ENCODE results near the gene VPS37B.

The VPS37B gene

DNA sequence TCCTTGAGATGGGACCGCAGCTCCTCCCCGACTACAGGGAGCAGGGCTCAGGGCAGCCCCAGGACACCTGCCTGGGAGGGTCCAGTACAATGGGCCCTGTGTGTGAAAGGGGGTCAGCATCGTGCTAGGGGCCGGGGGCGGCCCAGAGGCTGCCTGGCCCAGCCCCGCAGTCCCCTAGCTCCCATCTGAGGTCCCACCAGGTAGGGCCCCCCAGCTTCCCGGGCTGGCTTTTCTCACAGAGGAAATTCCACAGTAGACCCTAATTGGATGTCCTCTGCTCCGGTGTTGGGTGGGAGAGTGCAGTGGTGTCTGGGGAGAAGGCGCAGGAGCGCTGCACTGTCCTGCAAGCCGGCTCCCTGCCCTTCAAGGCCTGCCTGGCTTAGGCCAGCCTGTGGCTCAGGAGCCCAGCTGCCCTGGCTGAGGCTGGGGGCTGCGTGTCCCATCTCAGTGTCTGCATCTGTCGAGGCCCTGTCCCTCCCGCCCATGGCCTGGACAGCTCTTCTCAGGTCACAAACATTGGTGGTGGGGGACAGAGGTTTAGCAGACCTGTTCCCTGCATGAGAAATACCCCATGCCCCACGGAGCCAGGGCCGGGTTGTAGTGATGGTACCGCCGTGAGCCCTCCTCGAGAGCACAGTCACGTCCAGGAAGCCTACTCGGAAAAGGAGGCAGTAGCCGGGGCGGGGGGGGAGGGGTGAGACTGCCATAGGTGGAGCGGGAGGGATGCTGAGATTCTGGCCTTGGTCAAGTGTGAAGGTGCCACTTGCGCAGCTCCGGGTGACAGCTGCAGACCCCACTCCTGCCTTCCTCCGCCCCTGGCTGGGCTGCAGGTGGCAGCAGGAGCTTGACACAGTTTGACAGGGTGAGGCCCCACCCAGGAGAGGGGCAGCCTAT is 49.1 kb downstream of the VPS37B start:
- Histone ChIP-seq H2AFZ (ENCODE audit: low read depth, low read length) (no peak overlapping the region), H3K36me3 (ENCODE audit: insufficient read depth, low read length) (peaks cover 7% of the 10 kb centered on the region), H3K27me3 (ENCODE audit: insufficient read depth, low read length) (no peaks in the 10 kb centered on the region), H3K4me1 (ENCODE audit: insufficient read depth, low read length) (peaks cover 13% of the 10 kb centered on the region), H3K9me3 (ENCODE audit: low read length) (no peaks in the 10 kb centered on the region), H3K4me3 (ENCODE audit: low read length) (no peak overlapping the region)

DNA sequence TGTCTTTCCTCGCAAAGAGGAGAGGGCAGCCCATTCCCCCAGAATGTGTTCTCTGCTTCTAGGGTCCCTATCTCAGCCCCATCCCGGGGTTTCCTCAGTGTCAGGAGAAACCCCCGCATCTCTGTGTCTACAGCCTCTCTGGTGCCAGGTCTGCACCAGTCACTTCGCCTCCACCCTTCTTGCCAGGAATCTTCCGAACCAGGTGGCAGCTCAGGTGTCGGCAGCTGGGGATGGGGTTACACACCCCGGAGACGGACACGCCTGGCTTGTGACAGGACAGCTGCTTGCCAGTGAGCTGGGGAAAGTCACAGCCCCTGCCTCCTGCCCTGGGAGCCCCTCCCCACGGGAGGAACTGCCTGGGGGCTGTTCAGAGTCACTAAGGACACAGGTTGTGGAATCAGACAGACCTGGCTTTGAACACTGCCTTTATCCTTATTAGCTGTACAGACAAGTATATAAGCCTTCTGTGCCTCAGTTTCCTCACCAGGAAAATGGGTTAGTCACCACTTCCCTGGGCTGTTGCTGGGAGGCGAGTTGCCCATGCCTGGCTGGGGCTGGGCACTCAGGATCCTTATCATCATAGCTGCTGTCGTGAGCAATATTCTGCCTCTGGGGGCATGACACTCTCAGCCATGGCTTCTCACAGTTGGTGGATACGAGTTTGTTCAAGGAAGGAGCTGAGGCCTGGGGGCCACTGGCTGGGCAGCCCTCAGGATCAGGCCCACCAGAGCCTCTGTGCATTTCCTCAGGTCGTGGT is 49.9 kb downstream of the VPS37B start:
- no peak overlapping the region for H3K4me3 ChIP-seq (ENCODE audit: low read length)
- H3K9me3 ChIP-seq (ENCODE audit: low read length): no peaks in the 10 kb centered on the region
- H3K4me1 ChIP-seq (ENCODE audit: insufficient read depth, low read length): peaks cover 20% of the 10 kb centered on the region
- H2AFZ ChIP-seq (ENCODE audit: low read depth, low read length): no peak overlapping the region
- H3K27me3 ChIP-seq (ENCODE audit: insufficient read depth, low read length): no peaks in the 10 kb centered on the region
- H3K36me3 ChIP-seq (ENCODE audit: insufficient read depth, low read length): peaks cover 6% of the 10 kb centered on the region

DNA sequence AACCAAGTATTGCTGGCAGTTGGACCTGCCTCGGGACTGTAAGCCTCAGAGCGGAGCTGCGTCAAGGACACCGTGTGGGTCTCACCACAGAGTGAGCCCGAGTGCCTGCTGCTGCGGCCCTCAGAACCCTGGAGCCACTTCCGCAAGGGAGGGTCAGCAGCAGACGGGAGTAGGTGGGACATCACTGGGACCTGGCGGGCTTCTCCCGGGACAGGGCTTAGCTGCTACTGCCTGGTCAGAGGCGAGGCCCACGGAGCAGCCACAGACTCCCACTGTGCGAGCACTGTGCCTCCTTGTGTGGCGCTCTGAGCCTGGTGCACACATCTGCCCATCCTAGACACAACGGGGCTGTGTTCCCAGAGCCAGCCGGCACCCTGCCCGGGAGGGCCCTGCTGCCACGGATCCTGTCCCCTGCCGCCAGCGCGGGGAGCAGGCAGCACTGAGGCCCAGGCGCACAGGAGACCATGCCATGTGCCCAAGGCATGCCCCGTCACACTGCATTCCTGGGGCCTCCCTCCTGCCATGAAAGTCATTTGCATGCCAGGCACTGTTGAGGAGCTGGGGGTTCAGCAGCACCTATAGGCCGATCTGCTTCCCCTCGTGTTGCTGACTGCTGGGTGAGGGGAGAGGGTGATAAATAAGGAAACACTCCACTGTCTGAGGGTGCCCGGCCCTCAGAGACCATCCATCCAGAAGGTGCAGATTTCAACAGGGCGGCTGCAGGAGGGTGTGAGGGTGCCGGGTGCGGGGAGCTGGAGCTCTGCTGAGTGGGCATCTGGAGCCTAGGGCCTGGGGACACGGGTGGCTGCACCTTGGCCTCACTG is 50.7 kb downstream of the VPS37B start:
- no peaks in the 10 kb centered on the region for H3K9me3 ChIP-seq (ENCODE audit: low read length)
- H2AFZ ChIP-seq (ENCODE audit: low read depth, low read length): no peak overlapping the region
- peaks cover 26% of the 10 kb centered on the region for H3K4me1 ChIP-seq (ENCODE audit: insufficient read depth, low read length)
- no peaks in the 10 kb centered on the region for H3K27me3 ChIP-seq (ENCODE audit: insufficient read depth, low read length)
- peaks cover 2% of the 10 kb centered on the region for H3K36me3 ChIP-seq (ENCODE audit: insufficient read depth, low read length)
- no peak overlapping the region for H3K4me3 ChIP-seq (ENCODE audit: low read length)

DNA sequence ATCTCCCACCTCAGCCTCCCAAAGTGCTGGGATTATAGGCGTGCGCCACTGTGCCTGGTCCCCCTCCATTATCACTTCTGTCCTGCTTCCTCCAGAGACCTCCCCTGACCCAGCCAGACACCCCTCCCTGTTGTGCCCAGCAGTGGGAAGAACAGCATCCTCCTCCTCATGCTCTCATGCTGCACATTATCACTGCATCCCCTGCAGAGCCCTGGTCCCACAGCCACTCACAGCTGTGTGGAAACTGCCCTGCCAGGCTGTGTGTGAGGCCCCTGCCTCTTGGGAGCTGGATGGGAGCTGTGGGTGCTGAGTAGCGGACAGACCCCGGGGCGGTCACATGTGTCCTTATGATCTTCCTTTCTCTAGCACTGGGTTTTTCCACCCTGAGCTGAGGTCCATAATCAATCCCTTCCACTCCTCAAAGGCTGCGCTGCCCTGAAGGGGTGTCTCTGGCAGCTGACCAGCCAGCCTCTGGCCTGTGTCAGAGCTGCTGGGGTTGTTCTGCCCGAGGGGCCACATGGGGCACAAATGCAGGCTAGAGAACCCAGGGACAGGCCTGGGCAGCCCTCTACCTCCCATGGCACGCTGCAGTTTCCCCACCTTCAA is 51.5 kb downstream of the VPS37B start:
- Histone ChIP-seq H3K4me3 (ENCODE audit: low read length) (no peak overlapping the region), H3K27me3 (ENCODE audit: insufficient read depth, low read length) (no peaks in the 10 kb centered on the region), H3K36me3 (ENCODE audit: insufficient read depth, low read length) (peaks cover 5% of the 10 kb centered on the region), H3K4me1 (ENCODE audit: insufficient read depth, low read length) (peaks cover 26% of the 10 kb centered on the region), H2AFZ (ENCODE audit: low read depth, low read length) (no peak overlapping the region), H3K9me3 (ENCODE audit: low read length) (no peaks in the 10 kb centered on the region)

DNA sequence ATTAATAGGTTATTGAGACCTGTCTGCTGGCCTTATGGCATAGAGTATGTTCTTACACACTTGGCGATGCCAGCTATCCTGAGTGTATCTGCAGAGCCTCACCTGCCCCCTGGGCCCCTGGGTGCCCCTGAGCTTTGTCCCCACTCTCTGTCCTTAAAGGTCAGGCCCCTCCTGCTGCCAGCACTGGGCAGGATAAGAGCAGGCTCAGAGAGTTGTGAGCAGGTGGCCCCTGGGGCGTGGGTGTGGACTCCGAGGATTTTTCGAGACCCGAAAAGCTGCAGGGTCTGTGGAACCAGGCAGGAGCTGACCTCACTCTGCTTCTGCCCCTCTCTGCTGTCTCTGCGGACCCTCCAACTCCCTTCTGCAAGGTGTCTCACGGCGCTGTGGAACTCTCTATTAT is 52.5 kb downstream of the VPS37B start:
- Histone ChIP-seq H3K27me3 (ENCODE audit: insufficient read depth, low read length) (no peaks in the 10 kb centered on the region), H3K4me1 (ENCODE audit: insufficient read depth, low read length) (peaks cover 26% of the 10 kb centered on the region)

DNA sequence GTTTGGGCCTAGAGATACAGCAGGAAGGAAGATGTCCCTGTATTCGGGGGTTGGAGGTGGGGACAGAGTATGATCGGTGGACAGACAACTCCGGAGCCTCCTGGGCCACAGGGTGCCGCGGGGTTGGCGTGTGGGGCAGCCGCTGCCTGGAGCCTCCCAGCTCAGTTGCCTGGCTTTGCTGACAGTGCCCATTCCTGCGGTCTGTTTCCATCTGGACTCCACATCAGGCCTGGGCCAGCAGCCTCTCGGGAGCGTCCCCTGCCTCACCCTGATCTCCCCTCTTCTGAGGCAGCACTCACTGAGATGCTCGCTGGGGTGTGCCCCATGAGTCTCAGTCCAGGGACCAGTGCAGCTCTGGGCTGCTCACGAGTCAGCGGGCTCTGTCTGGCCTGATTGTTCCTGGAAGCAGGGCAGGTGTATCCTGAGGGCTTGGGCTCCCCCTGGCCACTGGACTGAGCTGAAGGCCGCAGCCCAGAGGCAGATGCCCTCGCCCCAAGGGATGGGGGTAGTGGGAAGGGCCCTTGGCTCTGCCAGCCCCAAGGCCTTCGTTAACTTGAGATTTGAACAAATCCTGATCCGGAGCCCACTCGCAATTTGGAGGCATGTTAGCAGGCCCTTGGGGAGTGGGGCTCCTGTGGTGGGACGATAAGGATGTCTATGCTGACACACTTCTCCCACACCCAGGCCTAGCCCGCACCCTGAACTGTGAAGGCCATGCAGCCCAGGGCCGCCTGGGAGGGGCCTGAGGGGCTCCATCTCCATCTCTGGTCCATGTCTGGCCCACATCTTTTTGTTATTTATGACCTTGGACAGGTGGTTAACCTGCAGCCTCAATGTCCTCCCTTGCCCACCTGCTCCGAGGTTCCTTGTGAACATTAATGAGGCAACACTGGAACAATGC is 53.2 kb downstream of the VPS37B start:
- H3K36me3 ChIP-seq (ENCODE audit: insufficient read depth, low read length): peaks cover 4% of the 10 kb centered on the region
- no peaks in the 10 kb centered on the region for H3K9me3 ChIP-seq (ENCODE audit: low read length)
- H3K4me1 ChIP-seq (ENCODE audit: insufficient read depth, low read length): peaks cover 29% of the 10 kb centered on the region
- no peaks in the 10 kb centered on the region for H3K27me3 ChIP-seq (ENCODE audit: insufficient read depth, low read length)
- no peak overlapping the region for H2AFZ ChIP-seq (ENCODE audit: low read depth, low read length)
- H3K4me3 ChIP-seq (ENCODE audit: low read length): no peak overlapping the region

More for the DNA sequence above, 52.5 kb downstream of the VPS37B start:
- H3K4me3 ChIP-seq (ENCODE audit: low read length): no peak overlapping the region
- H2AFZ ChIP-seq (ENCODE audit: low read depth, low read length): no peak overlapping the region
- no peaks in the 10 kb centered on the region for H3K9me3 ChIP-seq (ENCODE audit: low read length)
- peaks cover 5% of the 10 kb centered on the region for H3K36me3 ChIP-seq (ENCODE audit: insufficient read depth, low read length)

DNA sequence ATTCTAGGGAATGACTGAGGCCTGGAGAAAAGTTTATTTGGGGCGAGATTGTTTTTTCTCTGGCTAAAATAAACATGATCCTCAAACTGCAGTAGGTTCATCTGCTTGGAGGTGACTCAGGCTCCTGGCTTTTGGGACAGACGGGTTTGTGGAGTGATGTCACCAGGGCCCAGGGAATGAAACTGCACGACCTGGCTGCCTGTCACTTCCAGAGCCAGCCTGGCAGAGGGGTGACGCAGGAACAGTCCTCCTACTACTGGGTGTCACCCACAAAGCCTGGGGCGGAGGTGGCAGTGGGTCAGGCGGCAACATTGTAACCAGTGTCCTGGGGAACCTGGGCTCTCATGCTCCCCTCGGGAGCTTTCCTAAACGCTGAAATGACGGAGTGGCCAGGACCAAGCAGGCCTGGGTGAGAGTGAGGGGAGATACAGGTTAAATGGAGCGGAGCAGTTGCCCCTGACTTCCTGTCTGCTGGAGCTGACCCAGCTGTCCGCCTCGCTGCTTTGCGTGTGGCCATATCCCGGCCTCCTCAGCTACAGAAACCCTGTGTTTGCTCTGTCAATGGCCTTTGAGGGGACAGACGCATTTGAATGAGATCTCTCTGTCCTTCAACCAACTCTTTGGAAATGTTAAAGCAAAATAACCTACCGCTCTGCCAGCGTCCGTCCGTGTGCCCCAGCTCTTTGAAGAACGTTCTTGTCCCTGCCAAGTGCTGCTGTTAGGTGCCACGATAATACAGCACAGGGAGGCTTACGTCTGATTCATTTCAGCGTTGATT is 54.2 kb downstream of the VPS37B start:
- Histone ChIP-seq H3K9me3 (ENCODE audit: low read length) (no peaks in the 10 kb centered on the region), H3K27me3 (ENCODE audit: insufficient read depth, low read length) (no peaks in the 10 kb centered on the region), H3K36me3 (ENCODE audit: insufficient read depth, low read length) (peaks cover 2% of the 10 kb centered on the region), H3K4me1 (ENCODE audit: insufficient read depth, low read length) (peaks cover 40% of the 10 kb centered on the region), H2AFZ (ENCODE audit: low read depth, low read length) (no peak overlapping the region), H3K4me3 (ENCODE audit: low read length) (no peak overlapping the region)

DNA sequence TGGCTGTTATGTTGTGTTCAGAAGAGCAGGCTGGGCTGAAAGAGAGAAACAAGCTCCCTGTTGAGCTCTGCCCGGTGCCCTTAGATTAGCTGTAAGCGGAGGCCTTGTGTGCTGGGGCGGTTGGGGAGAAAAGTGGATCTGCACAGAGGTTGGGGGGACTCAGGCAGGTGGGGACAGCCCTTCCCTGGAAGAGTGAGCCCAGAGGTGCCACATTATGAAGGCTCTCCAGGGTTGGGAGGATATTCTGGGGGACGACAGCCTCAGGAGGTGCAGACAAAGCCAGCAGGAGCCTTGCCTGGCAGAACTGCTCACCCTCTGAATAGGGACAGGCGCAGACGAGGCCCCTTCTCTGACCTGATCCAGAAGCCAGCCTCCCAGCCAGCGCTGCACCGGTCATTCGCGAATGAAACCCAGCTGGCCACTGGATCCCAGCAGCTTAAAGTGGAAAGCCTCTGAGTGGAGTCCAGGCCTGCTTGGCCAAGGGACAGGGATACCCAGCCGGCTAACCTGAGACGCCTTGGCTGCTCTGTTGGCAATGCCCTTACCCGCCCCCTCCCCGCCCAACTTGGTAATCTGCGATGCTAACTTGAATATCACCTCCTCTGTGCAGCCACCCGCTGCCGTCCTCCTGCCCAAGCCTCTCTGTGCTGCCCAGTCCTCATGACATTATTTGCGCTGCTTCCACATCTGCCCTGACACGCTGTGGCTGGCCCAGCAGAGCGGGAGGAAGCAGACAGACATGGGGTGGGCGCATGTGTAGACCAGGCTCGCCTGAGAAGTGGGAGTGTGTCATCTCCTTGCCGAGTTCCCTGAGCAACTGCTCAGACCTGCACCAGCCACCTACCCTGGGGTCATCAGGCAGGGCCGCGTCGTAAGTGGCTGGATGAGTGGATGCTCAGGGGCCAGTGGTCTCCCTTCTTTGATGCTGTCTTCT is 55.1 kb downstream of the VPS37B start:
- Histone ChIP-seq H3K4me3 (ENCODE audit: low read length) (no peak overlapping the region), H3K27me3 (ENCODE audit: insufficient read depth, low read length) (no peaks in the 10 kb centered on the region), H3K36me3 (ENCODE audit: insufficient read depth, low read length) (peaks cover 2% of the 10 kb centered on the region), H2AFZ (ENCODE audit: low read depth, low read length) (no peak overlapping the region), H3K4me1 (ENCODE audit: insufficient read depth, low read length) (peaks cover 43% of the 10 kb centered on the region), H3K9me3 (ENCODE audit: low read length) (no peaks in the 10 kb centered on the region)

DNA sequence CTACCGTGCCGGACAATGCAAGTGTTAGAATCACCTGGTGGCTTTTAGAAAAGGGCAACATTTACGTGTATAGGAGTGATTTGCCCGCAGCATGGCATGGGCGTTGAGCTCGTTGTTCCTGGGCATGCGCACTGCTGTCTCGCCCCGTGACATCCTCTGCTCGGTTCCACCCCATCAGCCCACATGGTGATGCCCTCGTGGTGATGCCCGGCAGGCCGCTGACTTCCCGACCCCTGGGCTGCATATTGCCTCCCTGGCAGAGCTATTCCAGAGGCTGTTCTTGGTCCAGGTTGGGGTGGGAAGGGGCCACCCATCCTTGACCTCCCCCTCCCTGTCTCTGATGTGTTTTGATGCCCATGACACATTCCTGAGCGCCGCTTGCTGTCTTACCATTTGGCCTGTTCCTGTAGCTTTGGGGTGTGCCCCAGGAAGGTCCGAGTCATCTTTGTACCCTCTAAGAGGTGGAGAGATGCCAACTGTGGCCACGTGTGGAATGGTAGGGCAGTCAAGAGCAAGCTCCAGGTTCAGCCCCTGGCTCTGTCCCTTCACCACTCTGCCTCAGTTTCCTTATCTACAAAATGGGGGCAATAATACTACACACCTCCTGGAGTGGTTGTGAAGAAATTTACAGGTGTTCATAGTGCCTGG is 55.9 kb downstream of the VPS37B start:
- Histone ChIP-seq H3K27me3 (ENCODE audit: insufficient read depth, low read length) (no peaks in the 10 kb centered on the region), H3K4me3 (ENCODE audit: low read length) (no peak overlapping the region), H2AFZ (ENCODE audit: low read depth, low read length) (no peak overlapping the region), H3K36me3 (ENCODE audit: insufficient read depth, low read length) (peaks cover 2% of the 10 kb centered on the region), H3K4me1 (ENCODE audit: insufficient read depth, low read length) (peaks cover 43% of the 10 kb centered on the region), H3K9me3 (ENCODE audit: low read length) (no peaks in the 10 kb centered on the region)

DNA sequence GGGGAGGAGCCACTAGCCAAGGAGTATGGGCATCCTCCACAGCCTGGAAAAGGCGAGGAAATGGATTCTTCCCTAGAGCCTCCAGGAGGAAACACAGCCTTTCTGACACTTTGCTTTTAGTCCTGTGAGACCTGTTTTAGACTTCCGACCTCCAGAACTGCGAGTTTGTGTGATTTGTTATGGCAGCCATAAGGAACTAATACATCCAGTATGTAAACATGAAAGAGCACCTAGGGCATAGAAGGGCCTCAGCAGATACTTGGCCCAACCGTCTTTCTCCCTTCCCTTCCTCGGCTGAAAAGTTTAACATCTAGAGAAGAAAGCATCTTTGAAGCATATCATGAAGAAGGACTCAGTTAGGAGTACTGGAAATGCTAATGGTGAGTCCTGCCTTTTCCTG is 57.1 kb downstream of the VPS37B start:
- peaks cover 51% of the 10 kb centered on the region for H3K4me1 ChIP-seq (ENCODE audit: insufficient read depth, low read length)
- no peaks in the 10 kb centered on the region for H3K9me3 ChIP-seq (ENCODE audit: low read length)
- H3K27me3 ChIP-seq (ENCODE audit: insufficient read depth, low read length): no peaks in the 10 kb centered on the region
- H3K4me3 ChIP-seq (ENCODE audit: low read length): no peak overlapping the region
- H3K36me3 ChIP-seq (ENCODE audit: insufficient read depth, low read length): peaks cover 2% of the 10 kb centered on the region
- no peak overlapping the region for H2AFZ ChIP-seq (ENCODE audit: low read depth, low read length)
